Measurements from ENCODE around the gene DNAJC27.

DNA sequence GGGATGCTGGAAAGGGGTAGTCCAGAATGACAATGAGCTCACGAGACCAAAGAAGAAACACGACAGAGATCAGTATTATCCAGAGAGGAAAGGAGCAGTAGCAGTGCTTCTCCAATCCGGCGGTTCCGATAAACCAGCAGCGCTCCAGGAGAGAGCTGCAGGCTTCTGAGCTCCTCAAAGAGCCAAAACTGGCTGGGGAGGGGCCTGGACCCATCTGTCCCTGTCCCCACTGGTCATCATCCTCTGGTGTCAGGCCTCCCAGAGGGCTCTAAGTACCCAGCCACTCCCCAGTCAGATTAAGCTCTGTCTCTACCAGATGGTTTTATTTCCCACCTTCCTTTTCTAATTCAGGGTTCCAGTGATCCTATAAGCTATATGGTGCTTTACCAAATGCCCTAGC lies 23.2 kb downstream of the DNAJC27 start:
- TF ChIP-seq GATA3 (IDR thresholded peaks at IDR 0.05; ENCODE audit: low read depth, low read length) (no peak), GATA2 (IDR thresholded peaks at IDR 0.05; ENCODE audit: low read depth, low read length) (no peak)
